Measurements from ENCODE around the gene RRBP1. TPM values are rescaled to one million over a fixed set of nuclear protein-coding genes. Genes with fewer than 3 reads are reported as not detected.
"Not testable (repeated sequence)": the region's sequence is repeated elsewhere in the genome, so short reads cannot be mapped to it uniquely, and the experiment has no call there.

The RRBP1 gene
- total RNA-seq, 3 donors from 2014 or later, result 49.8 to 92.4 (median 78.0) TPM

GRCh38 chr20:17709361-17710293 is 27.6 kb upstream of the RRBP1 start:
- no peak for TF ChIP-seq CTCF (IDR thresholded peaks at IDR 0.05)
- no peak for TF ChIP-seq POLR2A (IDR thresholded peaks at IDR 0.05)
- TF ChIP-seq POLR2AphosphoS5 (IDR thresholded peaks at IDR 0.05), result no peak
- Histone ChIP-seq H3K27me3 (no peaks in the 10 kb centered on the region), H3K4me3 (no peak overlapping the region), H3K4me1 (no peaks in the 10 kb centered on the region), H3K9me3 (no peaks in the 10 kb centered on the region), H3K36me3 (no peaks in the 10 kb centered on the region), H3K27ac (no peak overlapping the region)
- DNase-seq (ENCODE audit: low spot score in 2 of 2), result no peak
- intact Hi-C loops (cut with DNase I; ENCODE audit: low total_unique reads), result no loop called here

GRCh38 chr20:17708675-17709360 is 26.8 kb upstream of the RRBP1 start:
- TF ChIP-seq POLR2A (IDR thresholded peaks at IDR 0.05) (no peak), CTCF (IDR thresholded peaks at IDR 0.05) (no peak), POLR2AphosphoS5 (IDR thresholded peaks at IDR 0.05) (no peak)
- no peaks in the 10 kb centered on the region for H3K9me3 ChIP-seq
- no peak overlapping the region for H3K27ac ChIP-seq
- H3K36me3 ChIP-seq, result no peaks in the 10 kb centered on the region
- intact Hi-C loops (cut with DNase I; ENCODE audit: low total_unique reads), result no loop called here
- H3K27me3 ChIP-seq, result no peaks in the 10 kb centered on the region
- H3K4me3 ChIP-seq, result no peak overlapping the region
- no peak for DNase-seq (ENCODE audit: low spot score in 2 of 2)
- no peaks in the 10 kb centered on the region for H3K4me1 ChIP-seq

GRCh38 chr20:17707951-17708350 is 25.9 kb upstream of the RRBP1 start:
- H3K27ac ChIP-seq; H3K27me3 ChIP-seq; intact Hi-C loops (cut with DNase I; ENCODE audit: low total_unique reads); H3K4me3 ChIP-seq; H3K4me1 ChIP-seq; H3K9me3 ChIP-seq; H3K36me3 ChIP-seq; DNase-seq (ENCODE audit: low spot score in 2 of 2): not testable (repeated sequence)

GRCh38 chr20:17706632-17707031 is 24.6 kb upstream of the RRBP1 start:
- DNase-seq (ENCODE audit: low spot score in 2 of 2), result no peak
- Histone ChIP-seq H3K36me3 (no peaks in the 10 kb centered on the region), H3K27ac (no peak overlapping the region), H3K4me3 (no peak overlapping the region), H3K27me3 (no peaks in the 10 kb centered on the region), H3K9me3 (no peaks in the 10 kb centered on the region), H3K4me1 (no peaks in the 10 kb centered on the region)
- intact Hi-C loops (cut with DNase I; ENCODE audit: low total_unique reads), result no loop called here
- no peak for TF ChIP-seq POLR2A (IDR thresholded peaks at IDR 0.05)
- TF ChIP-seq CTCF (IDR thresholded peaks at IDR 0.05), result no peak
- TF ChIP-seq POLR2AphosphoS5 (IDR thresholded peaks at IDR 0.05), result no peak

GRCh38 chr20:17705916-17706315 is 23.9 kb upstream of the RRBP1 start:
- H3K36me3 ChIP-seq, result no peaks in the 10 kb centered on the region
- no peaks in the 10 kb centered on the region for H3K4me1 ChIP-seq
- no peaks in the 10 kb centered on the region for H3K27me3 ChIP-seq
- no peak overlapping the region for H3K4me3 ChIP-seq
- intact Hi-C loops (cut with DNase I; ENCODE audit: low total_unique reads), result no loop called here
- DNase-seq (ENCODE audit: low spot score in 2 of 2), result no peak
- no peaks in the 10 kb centered on the region for H3K9me3 ChIP-seq
- H3K27ac ChIP-seq, result no peak overlapping the region
- TF ChIP-seq POLR2AphosphoS5 (IDR thresholded peaks at IDR 0.05) (no peak), CTCF (IDR thresholded peaks at IDR 0.05) (no peak), POLR2A (IDR thresholded peaks at IDR 0.05) (no peak)

Data from breast epithelium (tissue), 4 donors.